Activated naive CD4-positive, alpha-beta T cell treated with anti-CD3 and anti-CD28 coated beads, Interleukin-2, amount 10 ng/mL, durations not matched to agents 7 days and 5 days (primary cell): ENCODE results near the gene DGKB.

ENCODE experiments used
- CTCF ChIA-PET: fragments of 350-600 bp; sonication (Branson Sonifier 250); formaldehyde crosslinking; loops from one replicate; lab custom pipeline; 2021; ENCODE audit warnings: antibody characterized with exemption; lab: Charles Lee
- DNase-seq: peaks from one replicate; pipeline ENCODE4 v3.0.0-alpha.2; 2020
- H3K27ac Mint-ChIP-seq: one replicate; pipeline ENCODE4 v1.8.0; 2021; ENCODE audit warnings: mild to moderate bottlenecking, moderate library complexity, mixed read lengths
- H3K27me3 Mint-ChIP-seq: one replicate; pipeline ENCODE4 v1.8.0; 2021; ENCODE audit warnings: mild to moderate bottlenecking, mixed read lengths
- H3K36me3 Mint-ChIP-seq: one replicate; pipeline ENCODE4 v1.8.0; 2021; ENCODE audit warnings: mixed read lengths
- H3K4me1 Mint-ChIP-seq: one replicate; pipeline ENCODE4 v1.8.0; 2021; ENCODE audit warnings: mixed read lengths
- H3K4me3 Mint-ChIP-seq: one replicate; pipeline ENCODE4 v1.8.0; 2021; ENCODE audit warnings: mild to moderate bottlenecking, moderate library complexity, mixed read lengths
- H3K9me3 Mint-ChIP-seq: one replicate; pipeline ENCODE4 v1.8.0; 2021; ENCODE audit warnings: mixed read lengths

DGKB gene

DNA sequence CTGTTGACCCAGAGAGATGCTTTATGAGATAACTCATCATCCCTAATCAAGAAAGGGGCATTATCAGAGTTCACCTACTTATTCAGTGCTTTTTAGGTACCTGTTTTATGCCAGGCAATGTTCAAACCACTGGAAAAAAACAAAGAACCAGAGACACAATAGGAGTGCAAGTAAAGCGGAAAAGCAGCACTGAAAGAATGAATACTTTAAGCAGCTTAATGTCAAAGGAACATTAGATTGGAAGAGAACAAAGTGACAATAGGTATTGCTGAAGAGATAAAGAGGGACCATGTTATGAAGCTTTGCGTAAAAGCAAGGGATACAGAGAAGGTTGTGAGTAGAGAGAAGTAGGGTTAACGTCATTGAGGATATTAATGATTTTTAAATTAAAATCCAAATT is 11.3 kb downstream of the DGKB start:
- DNase-seq = no peak
- Mint-ChIP-seq H3K4me1 (no peaks in the 10 kb centered on the region), H3K9me3 (no peaks in the 10 kb centered on the region), H3K36me3 (no peaks in the 10 kb centered on the region), H3K27me3 (no peaks in the 10 kb centered on the region), H3K27ac (no peak overlapping the region), H3K4me3 (no peak overlapping the region)
- CTCF ChIA-PET = no interaction called here

DNA sequence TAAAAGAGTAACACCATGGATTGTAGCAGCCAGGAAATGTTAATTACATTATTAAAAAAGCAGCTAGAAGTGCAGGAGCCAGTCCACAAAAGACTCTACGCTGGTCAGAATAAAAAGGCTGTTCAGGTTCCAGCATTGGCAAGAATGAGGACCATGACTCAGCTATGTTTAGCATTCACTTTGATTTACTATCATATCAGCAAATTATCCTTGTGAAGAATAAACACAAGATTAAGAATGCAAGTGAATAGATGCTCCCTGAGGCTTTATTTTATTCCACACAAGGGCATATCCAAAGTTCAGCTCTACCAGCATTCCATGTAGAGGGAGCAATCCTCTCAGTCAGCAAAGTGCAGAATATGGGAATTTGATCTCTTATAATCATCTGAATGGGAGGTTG is 13.6 kb downstream of the DGKB start:
- Mint-ChIP-seq H3K9me3 (no peaks in the 10 kb centered on the region), H3K27ac (no peak overlapping the region), H3K27me3 (no peaks in the 10 kb centered on the region), H3K4me3 (no peak overlapping the region), H3K36me3 (no peaks in the 10 kb centered on the region), H3K4me1 (no peaks in the 10 kb centered on the region)
- CTCF ChIA-PET = no interaction called here
- DNase-seq = no peak

DNA sequence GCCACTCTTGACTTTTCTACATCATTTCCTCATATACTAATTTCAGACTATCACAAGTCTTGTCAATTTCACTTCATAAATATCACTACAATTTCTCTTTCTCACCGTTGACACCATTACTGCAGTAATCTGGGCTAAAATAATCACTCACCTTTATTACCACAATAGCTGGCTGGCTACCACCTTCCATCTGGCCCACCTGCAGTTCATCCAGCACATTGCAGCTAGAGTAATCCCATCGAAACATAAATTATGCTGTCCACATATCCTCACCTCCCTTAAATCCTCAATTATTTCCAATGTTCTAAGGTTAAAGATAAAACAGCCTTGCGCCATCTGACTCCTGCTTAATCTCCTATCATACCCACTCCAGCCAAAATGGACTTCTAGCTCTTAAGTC is 16.0 kb downstream of the DGKB start:
- H3K4me1 Mint-ChIP-seq = no peaks in the 10 kb centered on the region
- no peaks in the 10 kb centered on the region for H3K9me3 Mint-ChIP-seq
- no peaks in the 10 kb centered on the region for H3K36me3 Mint-ChIP-seq
- CTCF ChIA-PET = no interaction called here
- no peak overlapping the region for H3K27ac Mint-ChIP-seq
- no peaks in the 10 kb centered on the region for H3K27me3 Mint-ChIP-seq
- no peak overlapping the region for H3K4me3 Mint-ChIP-seq
- no peak for DNase-seq

DNA sequence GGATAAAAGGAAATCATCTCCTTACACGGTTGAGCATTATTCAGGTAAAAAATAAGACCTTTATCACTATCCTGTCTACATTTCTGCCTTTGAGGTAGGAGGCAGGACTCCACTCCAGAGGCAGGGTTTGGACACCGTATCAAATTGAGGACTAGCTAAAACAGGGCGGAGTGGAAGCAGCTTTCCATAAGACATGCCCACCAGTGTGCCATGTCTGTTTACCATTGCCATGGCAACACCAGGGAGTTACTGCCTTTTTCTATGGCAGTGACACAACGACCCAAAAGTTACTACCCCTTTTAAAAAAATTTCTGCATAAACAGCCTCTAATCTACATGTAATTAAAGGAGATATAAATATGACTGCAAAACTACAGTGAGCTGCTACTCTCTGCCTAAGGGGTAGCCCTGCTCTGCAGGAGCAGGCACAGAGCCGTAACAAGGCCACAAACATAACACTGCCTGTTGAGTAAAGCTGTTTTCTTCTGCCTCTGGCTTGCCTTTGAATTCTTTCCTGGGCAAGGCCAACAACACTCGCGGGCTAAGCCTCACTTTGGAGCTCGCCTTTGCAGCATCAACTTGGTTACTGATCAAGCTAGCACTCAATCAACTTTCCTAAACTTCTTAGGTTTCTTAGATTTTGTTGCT is 26.5 kb downstream of the DGKB start:
- peaks cover 2% of the 10 kb centered on the region for H3K9me3 Mint-ChIP-seq
- DNase-seq = no peak
- no peaks in the 10 kb centered on the region for H3K4me1 Mint-ChIP-seq
- H3K4me3 Mint-ChIP-seq = no peak overlapping the region
- H3K27me3 Mint-ChIP-seq = no peaks in the 10 kb centered on the region
- H3K27ac Mint-ChIP-seq = no peak overlapping the region
- no peaks in the 10 kb centered on the region for H3K36me3 Mint-ChIP-seq
- CTCF ChIA-PET = no interaction called here

GRCh38 chr7:14871880-14872279 is 30.7 kb downstream of the DGKB start:
- no peak overlapping the region for H3K27ac Mint-ChIP-seq
- H3K9me3 Mint-ChIP-seq = peaks cover 4% of the 10 kb centered on the region
- H3K36me3 Mint-ChIP-seq = no peaks in the 10 kb centered on the region
- DNase-seq = no peak
- CTCF ChIA-PET = no interaction called here
- no peak overlapping the region for H3K4me3 Mint-ChIP-seq
- no peaks in the 10 kb centered on the region for H3K4me1 Mint-ChIP-seq
- no peaks in the 10 kb centered on the region for H3K27me3 Mint-ChIP-seq

DNA sequence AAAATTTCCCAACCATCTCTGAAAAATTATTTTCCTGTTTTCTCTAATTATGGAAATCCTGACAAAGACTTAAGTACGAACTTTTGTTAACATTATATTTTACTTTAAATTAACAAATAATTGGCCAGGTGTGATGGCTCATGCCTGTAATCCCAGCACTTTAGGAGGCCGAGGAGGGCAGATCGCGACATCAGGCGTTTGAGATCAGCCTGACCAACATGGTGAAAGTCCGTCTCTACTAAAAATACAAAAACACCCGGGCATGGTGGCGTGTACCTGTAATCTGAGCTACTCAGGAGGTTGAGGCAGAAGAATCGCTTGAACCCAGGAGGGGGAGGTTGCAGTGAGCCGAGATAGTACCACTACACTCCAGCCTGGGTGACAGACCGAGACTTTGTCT is 32.2 kb downstream of the DGKB start:
- Mint-ChIP-seq H3K4me3 (no peak overlapping the region), H3K27ac (no peak overlapping the region), H3K36me3 (no peaks in the 10 kb centered on the region), H3K27me3 (no peaks in the 10 kb centered on the region), H3K9me3 (peaks cover 2% of the 10 kb centered on the region), H3K4me1 (no peaks in the 10 kb centered on the region)
- no peak for DNase-seq
- CTCF ChIA-PET = no interaction called here

DNA sequence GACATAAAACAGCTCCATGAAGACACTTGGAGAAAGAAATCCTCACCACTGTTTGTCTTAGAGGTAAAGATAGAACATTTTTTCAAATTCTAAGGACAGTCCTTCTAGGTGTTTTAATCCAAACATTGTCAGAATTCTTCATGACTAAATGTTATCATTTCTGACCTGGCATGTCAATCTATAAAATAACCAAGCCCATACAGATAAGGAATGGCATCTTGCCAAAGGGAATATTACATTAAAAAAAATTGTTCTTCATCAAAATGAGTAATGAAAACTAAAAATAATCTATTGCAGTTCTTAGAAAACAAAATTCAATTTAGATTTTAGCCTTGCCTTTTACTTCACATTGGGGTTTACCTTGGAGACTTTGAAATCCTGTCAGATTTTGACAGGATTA is 33.6 kb downstream of the DGKB start:
- CTCF ChIA-PET = interaction anchor here (0.6 kb wide), 1 partner anchor 886 kb away, joined by 3 read pairs; no protein-coding TSS in a partner anchor
- DNase-seq = no peak
- Mint-ChIP-seq H3K9me3 (peaks cover 2% of the 10 kb centered on the region), H3K27ac (no peak overlapping the region), H3K27me3 (no peaks in the 10 kb centered on the region), H3K4me1 (no peaks in the 10 kb centered on the region), H3K4me3 (no peak overlapping the region), H3K36me3 (no peaks in the 10 kb centered on the region)

DNA sequence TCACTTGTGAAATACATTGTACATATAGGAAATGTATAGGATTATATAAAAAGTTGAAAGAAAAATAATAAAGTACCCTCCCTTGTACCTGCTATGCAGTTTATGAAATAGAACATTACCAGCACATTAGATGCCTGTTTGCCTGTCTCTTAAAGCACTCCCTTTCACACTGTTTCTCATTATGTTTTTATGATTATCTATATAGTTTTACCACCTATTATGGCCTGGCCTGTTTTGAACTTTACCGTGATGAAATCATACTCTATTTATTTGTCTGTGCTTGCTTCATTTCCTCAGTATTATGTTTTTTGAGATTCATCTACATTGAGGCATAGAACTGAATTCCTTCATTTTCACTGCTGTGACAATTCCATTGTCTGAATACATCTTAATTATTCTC is 41.1 kb downstream of the DGKB start:
- CTCF ChIA-PET = no interaction called here
- Mint-ChIP-seq H3K4me3 (no peak overlapping the region), H3K27me3 (no peaks in the 10 kb centered on the region), H3K9me3 (no peaks in the 10 kb centered on the region), H3K36me3 (no peaks in the 10 kb centered on the region), H3K4me1 (no peaks in the 10 kb centered on the region), H3K27ac (no peak overlapping the region)
- DNase-seq = no peak

GRCh38 chr7:14859267-14859666 is 43.3 kb downstream of the DGKB start:
- Mint-ChIP-seq H3K36me3 (no peaks in the 10 kb centered on the region), H3K4me3 (no peak overlapping the region), H3K4me1 (no peaks in the 10 kb centered on the region), H3K9me3 (no peaks in the 10 kb centered on the region), H3K27ac (no peak overlapping the region), H3K27me3 (no peaks in the 10 kb centered on the region)
- CTCF ChIA-PET = no interaction called here
- no peak for DNase-seq

DNA sequence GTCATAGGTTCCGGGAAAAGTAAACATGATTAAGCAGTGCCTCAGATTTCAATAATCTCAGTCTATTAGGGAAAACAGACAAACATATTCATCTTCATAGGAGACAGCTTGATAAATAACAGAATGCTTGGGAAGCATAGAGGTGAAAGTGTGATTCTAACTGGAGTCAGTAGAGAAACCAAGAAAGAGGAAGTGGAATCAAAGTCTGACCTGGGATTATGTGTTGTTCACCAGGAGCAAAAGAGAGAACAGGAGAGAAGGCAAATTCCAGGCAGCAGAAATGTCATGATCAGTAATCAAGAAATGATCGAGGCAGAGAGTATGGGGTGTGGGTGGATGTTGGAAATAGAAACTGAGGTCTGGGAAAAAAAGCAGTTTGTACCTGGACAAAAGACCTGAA is 43.7 kb downstream of the DGKB start:
- CTCF ChIA-PET = no interaction called here
- H3K27me3 Mint-ChIP-seq = no peaks in the 10 kb centered on the region

GRCh38 chr7:14858410-14858809 is 44.1 kb downstream of the DGKB start:
- Mint-ChIP-seq H3K4me3 (no peak overlapping the region), H3K9me3 (no peaks in the 10 kb centered on the region), H3K27me3 (no peaks in the 10 kb centered on the region), H3K27ac (no peak overlapping the region), H3K36me3 (no peaks in the 10 kb centered on the region), H3K4me1 (no peaks in the 10 kb centered on the region)
- CTCF ChIA-PET = no interaction called here
- DNase-seq = no peak

More for the DNA sequence above, 43.7 kb downstream of the DGKB start:
- no peak for DNase-seq
- Mint-ChIP-seq H3K4me1 (no peaks in the 10 kb centered on the region), H3K36me3 (no peaks in the 10 kb centered on the region), H3K27ac (no peak overlapping the region), H3K4me3 (no peak overlapping the region), H3K9me3 (no peaks in the 10 kb centered on the region)

DNA sequence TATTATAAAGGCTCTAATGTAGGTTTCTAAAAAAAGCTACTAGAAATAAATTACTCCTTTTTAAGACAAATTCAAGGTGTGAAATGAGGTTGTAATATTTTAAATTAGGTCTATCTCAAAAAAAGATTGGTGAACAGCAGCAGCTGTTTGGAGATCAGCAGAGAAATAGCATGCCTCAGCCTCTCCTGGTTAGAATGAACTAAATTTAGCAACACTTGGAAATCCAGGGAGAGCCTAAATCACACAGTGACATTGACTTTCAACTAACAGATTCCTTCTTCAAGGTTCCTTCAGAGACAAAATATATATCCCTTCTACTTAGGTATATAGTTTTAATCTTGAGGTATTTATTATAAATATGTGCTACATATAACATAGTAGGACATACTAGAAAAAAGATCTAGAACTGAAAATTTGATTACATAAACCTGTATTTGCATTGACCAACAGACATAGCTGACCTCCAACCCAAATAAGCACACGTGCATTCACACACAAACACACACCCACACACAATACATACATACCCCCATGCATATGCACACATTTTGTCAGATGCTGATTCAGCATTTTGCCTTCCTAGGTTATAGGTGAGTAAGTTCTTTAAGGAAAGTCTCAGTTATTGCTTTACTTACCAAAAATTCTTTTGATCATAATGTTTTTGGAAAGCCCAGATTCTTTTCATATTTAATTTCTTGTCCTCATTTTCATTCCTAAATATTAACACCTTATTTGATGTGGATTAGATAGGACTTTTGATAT is 47.3 kb downstream of the DGKB start:
- no peaks in the 10 kb centered on the region for H3K27me3 Mint-ChIP-seq
- no peak overlapping the region for H3K4me3 Mint-ChIP-seq
- DNase-seq = no peak
- H3K4me1 Mint-ChIP-seq = no peaks in the 10 kb centered on the region
- H3K36me3 Mint-ChIP-seq = no peaks in the 10 kb centered on the region
- H3K9me3 Mint-ChIP-seq = peaks cover 2% of the 10 kb centered on the region
- H3K27ac Mint-ChIP-seq = no peak overlapping the region
- CTCF ChIA-PET = no interaction called here

GRCh38 chr7:14854471-14854870 is 48.1 kb downstream of the DGKB start:
- DNase-seq = no peak
- Mint-ChIP-seq H3K27ac (no peak overlapping the region), H3K4me3 (no peak overlapping the region), H3K9me3 (peaks cover 2% of the 10 kb centered on the region), H3K27me3 (no peaks in the 10 kb centered on the region), H3K36me3 (no peaks in the 10 kb centered on the region), H3K4me1 (no peaks in the 10 kb centered on the region)
- CTCF ChIA-PET = no interaction called here

DNA sequence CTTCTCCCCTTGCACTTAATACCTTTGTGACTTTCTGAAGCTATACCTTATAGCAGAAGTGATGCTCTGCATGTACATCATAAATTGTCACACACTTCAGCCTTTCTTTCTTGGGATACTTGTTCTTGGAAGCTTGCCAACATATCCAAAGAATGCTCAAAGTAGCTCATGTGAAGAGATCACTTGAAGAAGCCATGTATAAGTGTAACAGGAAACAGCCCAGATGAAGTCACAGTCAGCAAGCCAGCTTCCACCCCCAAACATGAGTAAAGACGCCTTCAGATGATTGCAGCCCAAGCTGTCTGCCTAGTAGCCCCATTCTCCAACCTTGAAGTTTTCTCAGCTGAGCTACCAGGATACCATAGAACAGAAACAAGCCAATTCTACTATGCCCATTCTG is 50.9 kb downstream of the DGKB start:
- CTCF ChIA-PET = no interaction called here
- H3K9me3 Mint-ChIP-seq = peaks cover 2% of the 10 kb centered on the region
- H3K36me3 Mint-ChIP-seq = no peaks in the 10 kb centered on the region
- H3K4me1 Mint-ChIP-seq = no peaks in the 10 kb centered on the region
- no peak overlapping the region for H3K27ac Mint-ChIP-seq
- H3K4me3 Mint-ChIP-seq = no peak overlapping the region
- no peaks in the 10 kb centered on the region for H3K27me3 Mint-ChIP-seq
- no peak for DNase-seq

- Mint-ChIP-seq H3K36me3 (no peaks in the 10 kb centered on the region), H3K27ac (no peak overlapping the region), H3K4me1 (no peaks in the 10 kb centered on the region), H3K9me3 (peaks cover 2% of the 10 kb centered on the region), H3K4me3 (no peak overlapping the region), H3K27me3 (no peaks in the 10 kb centered on the region)
- CTCF ChIA-PET = no interaction called here
- no peak for DNase-seq
Observed at GRCh38 chr7:14850039-14850438, 52.5 kb downstream of the DGKB start.
